H1 (cell line): Measurements from ENCODE around the gene TIMELESS.

Experiments used
- JUND ChIP-seq: IDR thresholded peaks from 2 replicates; pipeline ENCODE4 v1.6.1; 2011; ENCODE audit warnings: mild to moderate bottlenecking, improper control_type of control experiment, low read length
- POLR2A ChIP-seq, 2 experiments: IDR thresholded peaks; 1 replicate in 1 of 2; 2 replicates in 1 of 2; pipeline ENCODE4 v1.6.1; 2011; ENCODE audit warnings: low read depth in 2 of 2, low read length in 2 of 2, mild to moderate bottlenecking in 2 of 2; ENCODE audit errors: control extremely low read depth in 1 of 2
- RAD21 ChIP-seq, 2 experiments: IDR thresholded peaks in 1 of 2; conservative IDR thresholded peaks in 1 of 2; 2 replicates each; pipeline ENCODE4 v1.6.1; 2011; ENCODE audit warnings: low read depth in 2 of 2, low read length in 2 of 2, improper control_type of control experiment in 1 of 2, inconsistent platforms in 1 of 2, mild to moderate bottlenecking in 1 of 2, moderate library complexity in 1 of 2

- no peak for TF ChIP-seq POLR2A (IDR thresholded peaks at IDR 0.05; ENCODE audit: control extremely low read depth in 1 of 2, low read depth in 2 of 2, low read length in 2 of 2)
- no peak for TF ChIP-seq RAD21 (IDR thresholded peaks at IDR 0.05 in 1 of 2, conservative IDR thresholded peaks at IDR 0.05 in 1 of 2; ENCODE audit: low read depth in 2 of 2, low read length in 2 of 2)
- no peak for TF ChIP-seq JUND
These were observed 14.4 kb downstream of the TIMELESS start for GRCh38 chr12:56434828-56435227.
